WTC11 (cell line): ENCODE measurements around the gene SEZ6L. TPM values are rescaled to one million over a fixed set of nuclear protein-coding genes. Genes with fewer than 3 reads are reported as not detected.

Experiments
- ATAC-seq: fragments of 200-7000 bp; cut with Tn5 transposase; 2 replicates; pipeline ENCODE4 v1.10.0; 2021; ENCODE audit warnings: mild to moderate bottlenecking, moderate library complexity
- CTCF ChIA-PET: fragments of 300-600 bp; sonication (Branson Sonifier 250); formaldehyde crosslinking; loops from one replicate; lab custom pipeline; 2021; ENCODE audit warnings: antibody characterized with exemption; lab: Charles Lee
- POLR2A ChIA-PET: fragments of 350-600 bp; sonication (Branson Sonifier 250); formaldehyde crosslinking; loops from one replicate; lab custom pipeline; 2021; ENCODE audit warnings: antibody characterized with exemption; lab: Charles Lee
- DNase-seq: peaks from one replicate; pipeline ENCODE4 v3.0.0; 2021; ENCODE audit warnings: low spot score
- H3K27ac Mint-ChIP-seq: 2 replicates; pipeline ENCODE4 v1.8.0; 2021; ENCODE audit warnings: mixed read lengths
- H3K27me3 Mint-ChIP-seq: 2 replicates; pipeline ENCODE4 v1.8.0; 2021; ENCODE audit warnings: low read depth, mild to moderate bottlenecking, moderate library complexity, mixed read lengths
- H3K36me3 Mint-ChIP-seq: 2 replicates; pipeline ENCODE4 v1.8.0; 2021; ENCODE audit warnings: mixed read lengths
- H3K4me1 Mint-ChIP-seq: 2 replicates; pipeline ENCODE4 v1.8.0; 2022; ENCODE audit warnings: mixed read lengths
- H3K4me3 Mint-ChIP-seq: 2 replicates; pipeline ENCODE4 v1.8.0; 2021; ENCODE audit warnings: mild to moderate bottlenecking, moderate library complexity, mixed read lengths
- H3K9me3 Mint-ChIP-seq: 2 replicates; pipeline ENCODE4 v1.8.0; 2021; ENCODE audit warnings: mixed read lengths
- ATF3 ChIP-seq: sonication (generic); formaldehyde crosslinking; conservative IDR thresholded peaks from 2 replicates; pipeline ENCODE4 v1.8.1; 2022; ENCODE audit warnings: mild to moderate bottlenecking, missing genetic modification reagents
- CBFB ChIP-seq: sonication (generic); formaldehyde crosslinking; IDR thresholded peaks from 2 replicates; pipeline ENCODE4 v1.8.1; 2022; ENCODE audit warnings: mild to moderate bottlenecking, low read depth, missing genetic modification reagents
- E2F1 ChIP-seq: sonication (generic); formaldehyde crosslinking; IDR thresholded peaks from 2 replicates; pipeline ENCODE4 v1.8.0; 2022; ENCODE audit warnings: mild to moderate bottlenecking, missing genetic modification reagents
- ELF4 ChIP-seq: sonication (generic); formaldehyde crosslinking; IDR thresholded peaks from 2 replicates; pipeline ENCODE4 v1.8.1; 2022; ENCODE audit warnings: low read depth, mild to moderate bottlenecking, moderate library complexity, missing genetic modification reagents
- FOXJ3 ChIP-seq: sonication (generic); formaldehyde crosslinking; IDR thresholded peaks from 2 replicates; pipeline ENCODE4 v1.9.0; 2021; ENCODE audit warnings: missing genetic modification reagents, mild to moderate bottlenecking, borderline replicate concordance
- FOXP4 ChIP-seq: sonication (generic); formaldehyde crosslinking; IDR thresholded peaks from 2 replicates; pipeline ENCODE4 v1.8.0; 2022; ENCODE audit warnings: mild to moderate bottlenecking, missing genetic modification reagents
- MAX ChIP-seq: sonication (generic); formaldehyde crosslinking; IDR thresholded peaks from 2 replicates; pipeline ENCODE4 v1.8.0; 2022; ENCODE audit warnings: mild to moderate bottlenecking, missing genetic modification reagents
- MXD4 ChIP-seq: fragments of 250-450 bp; sonication (Bioruptor Pico); IDR thresholded peaks from 2 replicates; pipeline ENCODE4 v1.8.0; 2021; ENCODE audit warnings: mild to moderate bottlenecking, moderate library complexity, borderline replicate concordance
- NR1H2 ChIP-seq: sonication (generic); formaldehyde crosslinking; IDR thresholded peaks from 2 replicates; pipeline ENCODE4 v1.9.0; 2021; ENCODE audit warnings: mild to moderate bottlenecking, moderate library complexity, missing genetic modification reagents
- PREB ChIP-seq: sonication (generic); formaldehyde crosslinking; IDR thresholded peaks from 2 replicates; pipeline ENCODE4 v1.8.1; 2022; ENCODE audit warnings: mild to moderate bottlenecking, missing genetic modification reagents, moderate library complexity, borderline replicate concordance
- RELA ChIP-seq: sonication (generic); formaldehyde crosslinking; IDR thresholded peaks from 2 replicates; pipeline ENCODE4 v1.8.1; 2022; ENCODE audit warnings: missing genetic modification reagents, mild to moderate bottlenecking, borderline replicate concordance
- SOX15 ChIP-seq: fragments of 250-450 bp; sonication (Bioruptor Pico); IDR thresholded peaks from 2 replicates; pipeline ENCODE4 v1.9.0; 2021; ENCODE audit warnings: mild to moderate bottlenecking
- SP1 ChIP-seq: sonication (generic); formaldehyde crosslinking; conservative IDR thresholded peaks from 2 replicates; pipeline ENCODE4 v1.8.1; 2022; ENCODE audit warnings: missing genetic modification reagents
- TEAD4 ChIP-seq: sonication (generic); formaldehyde crosslinking; IDR thresholded peaks from 2 replicates; pipeline ENCODE4 v1.8.0; 2022; ENCODE audit warnings: mild to moderate bottlenecking, missing genetic modification reagents
- TP53 ChIP-seq: sonication (generic); formaldehyde crosslinking; IDR thresholded peaks from 2 replicates; pipeline ENCODE4 v1.8.1; 2023; ENCODE audit warnings: mild to moderate bottlenecking, missing genetic modification reagents
- ZBTB43 ChIP-seq: sonication (generic); formaldehyde crosslinking; IDR thresholded peaks from 2 replicates; pipeline ENCODE4 v1.8.1; 2023; ENCODE audit warnings: mild to moderate bottlenecking, missing genetic modification reagents
- ZNF219 ChIP-seq: sonication (generic); formaldehyde crosslinking; IDR thresholded peaks from 2 replicates; pipeline ENCODE4 v1.8.0; 2023; ENCODE audit warnings: missing genetic modification reagents, mild to moderate bottlenecking, borderline replicate concordance
- ZNF281 ChIP-seq: sonication (generic); formaldehyde crosslinking; IDR thresholded peaks from 2 replicates; pipeline ENCODE4 v1.8.0; 2023; ENCODE audit warnings: mild to moderate bottlenecking, missing genetic modification reagents
- ZNF416 ChIP-seq: fragments of 250-450 bp; sonication (Bioruptor Pico); IDR thresholded peaks from 2 replicates; pipeline ENCODE4 v1.9.0; 2021; ENCODE audit warnings: mild to moderate bottlenecking, inconsistent platforms
- ZNF423 ChIP-seq: fragments of 250-450 bp; sonication (Bioruptor Pico); IDR thresholded peaks from 2 replicates; pipeline ENCODE4 v2.1.2; 2022; ENCODE audit warnings: mild to moderate bottlenecking, moderate library complexity
- ZNF512 ChIP-seq: sonication (generic); formaldehyde crosslinking; IDR thresholded peaks from 2 replicates; pipeline ENCODE4 v1.8.1; 2022; ENCODE audit warnings: missing genetic modification reagents, borderline replicate concordance
- total RNA-seq: library from RNA; stranded (reverse); gene quantifications from 3 replicates; pipeline ENCODE4 v1.2.3, GENCODE V29; 2021

SEZ6L gene
- total RNA-seq, 1 experiment from 2014 or later: 0.57 TPM

GRCh38 chr22:26205494-26205893 is 36.2 kb downstream of the SEZ6L start:
- POLR2A ChIA-PET: interaction anchor here (0.6 kb wide), 1 partner anchor 13 kb away, joined by 3 read pairs; no protein-coding TSS in a partner anchor
- Mint-ChIP-seq H3K36me3 (no peaks in the 10 kb centered on the region), H3K4me1 (no peaks in the 10 kb centered on the region), H3K27me3 (peaks cover 2% of the 10 kb centered on the region; the same call in 1 of the 2 replicates), H3K9me3 (peaks cover 5% of the 10 kb centered on the region; the same call in 1 of the 2 replicates), H3K4me3 (no peak overlapping the region), H3K27ac (no peak overlapping the region)
- CTCF ChIA-PET: interaction anchor here (1.6 to 2.3 kb wide), 2 partner anchors 33 to 125 kb away, joined by 4 to 10 read pairs; no protein-coding TSS in a partner anchor
- TF ChIP-seq FOXP4 (CRISPR knock-in tag) (no peak), RELA (CRISPR knock-in tag) (no peak), FOXJ3 (CRISPR knock-in tag) (no peak), ZNF219 (no peak), PREB (CRISPR knock-in tag) (no peak), SOX15 (CRISPR knock-in tag) (no peak)
- ATAC-seq (no peak), DNase-seq (no peak)

GRCh38 chr22:26210334-26210733 is 41.1 kb downstream of the SEZ6L start:
- Mint-ChIP-seq H3K36me3 (no peaks in the 10 kb centered on the region), H3K27ac (no peak overlapping the region), H3K4me1 (peaks cover 6% of the 10 kb centered on the region; the same call in 1 of the 2 replicates), H3K27me3 (peaks cover 5% of the 10 kb centered on the region; the same call in 1 of the 2 replicates), H3K4me3 (no peak overlapping the region), H3K9me3 (peaks cover 5% of the 10 kb centered on the region; the same call in 1 of the 2 replicates)
- ChIA-PET POLR2A (no interaction called here), CTCF (interaction anchor here (1.0 kb wide), 1 partner anchor 38 kb away, joined by 3 read pairs; no protein-coding TSS in a partner anchor)
- no peak for DNase-seq
- ATAC-seq: no peak
- no peak for TF ChIP-seq CBFB (CRISPR knock-in tag)
- no peak for TF ChIP-seq ZNF416
- no peak for TF ChIP-seq E2F1 (CRISPR knock-in tag)
- no peak for TF ChIP-seq SP1
- TF ChIP-seq MAX (CRISPR knock-in tag): no peak
- TF ChIP-seq MXD4 (CRISPR knock-in tag): no peak
- no peak for TF ChIP-seq NR1H2
- no peak for TF ChIP-seq ZNF281 (CRISPR knock-in tag)
- TF ChIP-seq ATF3 (CRISPR knock-in tag): no peak
- TF ChIP-seq PREB (CRISPR knock-in tag): no peak
- no peak for TF ChIP-seq TP53
- no peak for TF ChIP-seq ZNF512
- TF ChIP-seq ZBTB43: no peak
- no peak for TF ChIP-seq SOX15 (CRISPR knock-in tag)
- no peak for TF ChIP-seq ZNF423 (CRISPR knock-in tag)
- no peak for TF ChIP-seq TEAD4
- TF ChIP-seq ELF4 (CRISPR knock-in tag): no peak
